ENCODE results near the gene CLNS1A. TPM values are rescaled to one million over a fixed set of nuclear protein-coding genes. Genes with fewer than 3 reads are reported as not detected.

CLNS1A gene
- total and polyA plus RNA-seq, 9 of the 15 experiments (the other 6 are each of a cell fraction or from before 2014, with no cell fraction given), result 146 to 472 (median 345) TPM

GRCh38 chr11:77644887-77645286 is 7.3 kb upstream of the CLNS1A start (continued):
- TF ChIP-seq NR2C2 (CRISPR knock-in tag; IDR thresholded peaks at IDR 0.05), result no peak
- TF ChIP-seq NR2C2 (tag; IDR thresholded peaks at IDR 0.05), result peak; percentile 61
- TF ChIP-seq IFI16 (CRISPR knock-in tag; IDR thresholded peaks at IDR 0.05), result peak; percentile 42; the same call in 1 of the 2 replicates
- peak; percentile 84 for TF ChIP-seq GTF2A2 (tag; IDR thresholded peaks at IDR 0.05)
- no peak for TF ChIP-seq NFATC3 (IDR thresholded peaks at IDR 0.05)
- peak; percentile 68; the same call in 1 of the 2 replicates for TF ChIP-seq ZNF354B (CRISPR knock-in tag; IDR thresholded peaks at IDR 0.05)
- no peak for TF ChIP-seq PRPF4 (IDR thresholded peaks at IDR 0.05; ENCODE audit: insufficient read depth, low read depth, low read length, poor library complexity, severe bottlenecking)
- TF ChIP-seq ZBTB12 (CRISPR knock-in tag; IDR thresholded peaks at IDR 0.05), result peak; percentile 60
- TF ChIP-seq ZNF445 (CRISPR knock-in tag; IDR thresholded peaks at IDR 0.05; ENCODE audit: low read depth), result 0 out of 2 replicates have a peak, but pooled peaks have one; percentile 24
- TF ChIP-seq, protein P1, sequence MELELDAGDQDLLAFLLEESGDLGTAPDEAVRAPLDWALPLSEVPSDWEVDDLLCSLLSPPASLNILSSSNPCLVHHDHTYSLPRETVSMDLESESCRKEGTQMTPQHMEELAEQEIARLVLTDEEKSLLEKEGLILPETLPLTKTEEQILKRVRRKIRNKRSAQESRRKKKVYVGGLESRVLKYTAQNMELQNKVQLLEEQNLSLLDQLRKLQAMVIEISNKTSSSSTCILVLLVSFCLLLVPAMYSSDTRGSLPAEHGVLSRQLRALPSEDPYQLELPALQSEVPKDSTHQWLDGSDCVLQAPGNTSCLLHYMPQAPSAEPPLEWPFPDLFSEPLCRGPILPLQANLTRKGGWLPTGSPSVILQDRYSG (tag; conservative IDR thresholded peaks at IDR 0.05; ENCODE audit: low read depth), result peak; percentile 88; the same call in 1 of the 2 replicates
- 0 out of 2 replicates have a peak, but pooled peaks have one; percentile 25 for TF ChIP-seq ZNF584 (CRISPR knock-in tag; IDR thresholded peaks at IDR 0.05; ENCODE audit: low read depth)
- TF ChIP-seq MAZ (CRISPR knock-in tag; conservative IDR thresholded peaks at IDR 0.05 in 1 of 2, IDR thresholded peaks at IDR 0.05 in 1 of 2), result peak in 1 of 2 experiments; percentile 50; a peak in 2 of 4 replicates
- TF ChIP-seq MBD2 (IDR thresholded peaks at IDR 0.05; ENCODE audit: borderline replicate concordance, low read depth), result no peak
- TF ChIP-seq ZNF668 (CRISPR knock-in tag; IDR thresholded peaks at IDR 0.05), result peak; percentile 94
- peak; percentile 61; the same call in 1 of the 2 replicates for TF ChIP-seq HDAC8 (tag; IDR thresholded peaks at IDR 0.05)
- TF ChIP-seq, protein P2, sequence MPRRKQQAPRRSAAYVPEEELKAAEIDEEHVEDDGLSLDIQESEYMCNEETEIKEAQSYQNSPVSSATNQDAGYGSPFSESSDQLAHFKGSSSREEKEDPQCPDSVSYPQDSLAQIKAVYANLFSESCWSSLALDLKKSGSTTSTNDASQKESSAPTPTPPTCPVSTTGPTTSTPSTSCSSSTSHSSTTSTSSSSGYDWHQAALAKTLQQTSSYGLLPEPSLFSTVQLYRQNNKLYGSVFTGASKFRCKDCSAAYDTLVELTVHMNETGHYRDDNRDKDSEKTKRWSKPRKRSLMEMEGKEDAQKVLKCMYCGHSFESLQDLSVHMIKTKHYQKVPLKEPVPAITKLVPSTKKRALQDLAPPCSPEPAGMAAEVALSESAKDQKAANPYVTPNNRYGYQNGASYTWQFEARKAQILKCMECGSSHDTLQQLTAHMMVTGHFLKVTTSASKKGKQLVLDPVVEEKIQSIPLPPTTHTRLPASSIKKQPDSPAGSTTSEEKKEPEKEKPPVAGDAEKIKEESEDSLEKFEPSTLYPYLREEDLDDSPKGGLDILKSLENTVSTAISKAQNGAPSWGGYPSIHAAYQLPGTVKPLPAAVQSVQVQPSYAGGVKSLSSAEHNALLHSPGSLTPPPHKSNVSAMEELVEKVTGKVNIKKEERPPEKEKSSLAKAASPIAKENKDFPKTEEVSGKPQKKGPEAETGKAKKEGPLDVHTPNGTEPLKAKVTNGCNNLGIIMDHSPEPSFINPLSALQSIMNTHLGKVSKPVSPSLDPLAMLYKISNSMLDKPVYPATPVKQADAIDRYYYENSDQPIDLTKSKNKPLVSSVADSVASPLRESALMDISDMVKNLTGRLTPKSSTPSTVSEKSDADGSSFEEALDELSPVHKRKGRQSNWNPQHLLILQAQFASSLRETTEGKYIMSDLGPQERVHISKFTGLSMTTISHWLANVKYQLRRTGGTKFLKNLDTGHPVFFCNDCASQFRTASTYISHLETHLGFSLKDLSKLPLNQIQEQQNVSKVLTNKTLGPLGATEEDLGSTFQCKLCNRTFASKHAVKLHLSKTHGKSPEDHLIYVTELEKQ (CRISPR knock-in tag; IDR thresholded peaks at IDR 0.05), result peak; percentile 70; the same call in 1 of the 2 replicates
- TF ChIP-seq, protein P3, sequence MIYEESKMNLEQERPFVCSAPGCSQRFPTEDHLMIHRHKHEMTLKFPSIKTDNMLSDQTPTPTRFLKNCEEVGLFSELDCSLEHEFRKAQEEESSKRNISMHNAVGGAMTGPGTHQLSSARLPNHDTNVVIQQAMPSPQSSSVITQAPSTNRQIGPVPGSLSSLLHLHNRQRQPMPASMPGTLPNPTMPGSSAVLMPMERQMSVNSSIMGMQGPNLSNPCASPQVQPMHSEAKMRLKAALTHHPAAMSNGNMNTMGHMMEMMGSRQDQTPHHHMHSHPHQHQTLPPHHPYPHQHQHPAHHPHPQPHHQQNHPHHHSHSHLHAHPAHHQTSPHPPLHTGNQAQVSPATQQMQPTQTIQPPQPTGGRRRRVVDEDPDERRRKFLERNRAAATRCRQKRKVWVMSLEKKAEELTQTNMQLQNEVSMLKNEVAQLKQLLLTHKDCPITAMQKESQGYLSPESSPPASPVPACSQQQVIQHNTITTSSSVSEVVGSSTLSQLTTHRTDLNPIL (CRISPR knock-in tag; IDR thresholded peaks at IDR 0.05), result peak; percentile 81
- peak; percentile 90 for TF ChIP-seq ZBTB9 (CRISPR knock-in tag; IDR thresholded peaks at IDR 0.05)

All from K562 (cell line).